KMS-11 (cell line): ENCODE data around the gene ERAL1.

Experiments
- H2AFZ ChIP-seq: fragments of 200-600 bp; sonication (generic); 2 replicates; pipeline ENCODE4 v1.6.1; 2016; ENCODE audit warnings: antibody characterized with exemption, mixed run types, low read depth
- H3K27ac ChIP-seq: fragments of 200-600 bp; sonication (generic); 2 replicates; pipeline ENCODE4 v1.6.1; 2016; ENCODE audit warnings: mild to moderate bottlenecking, mixed run types
- H3K27me3 ChIP-seq: fragments of 200-600 bp; sonication (generic); 2 replicates; pipeline ENCODE4 v1.6.1; 2017; ENCODE audit warnings: mild to moderate bottlenecking, low read depth, mixed run types, moderate library complexity; ENCODE audit not compliant: insufficient read depth
- H3K36me3 ChIP-seq: fragments of 200-600 bp; sonication (generic); 2 replicates; pipeline ENCODE4 v1.6.1; 2017; ENCODE audit warnings: mild to moderate bottlenecking, mixed run types; ENCODE audit not compliant: insufficient read depth
- H3K4me1 ChIP-seq: fragments of 200-600 bp; sonication (generic); 2 replicates; pipeline ENCODE4 v1.6.1; 2016; ENCODE audit warnings: mild to moderate bottlenecking, low read depth, mixed run types; ENCODE audit not compliant: poor library complexity, severe bottlenecking
- H3K4me2 ChIP-seq: fragments of 200-600 bp; sonication (generic); 2 replicates; pipeline ENCODE4 v1.7.0; 2016; ENCODE audit warnings: mild to moderate bottlenecking, mixed run types
- H3K4me3 ChIP-seq: fragments of 200-600 bp; sonication (generic); IDR thresholded peaks from 2 replicates; pipeline ENCODE4 v1.6.1; 2017; ENCODE audit warnings: low read depth, low read length, mixed read lengths; ENCODE audit not compliant: insufficient read depth
- H3K79me2 ChIP-seq: fragments of 200-600 bp; sonication (generic); 2 replicates; pipeline ENCODE4 v1.6.1; 2016; ENCODE audit warnings: low read depth, mixed run types; ENCODE audit not compliant: insufficient read depth
- H3K9ac ChIP-seq: fragments of 200-600 bp; sonication (generic); 2 replicates; pipeline ENCODE4 v1.6.1; 2016; ENCODE audit warnings: mild to moderate bottlenecking, mixed run types
- H4K20me1 ChIP-seq: fragments of 200-600 bp; sonication (generic); 2 replicates; pipeline ENCODE4 v1.6.1; 2016; ENCODE audit warnings: mild to moderate bottlenecking, mixed run types; ENCODE audit not compliant: insufficient read depth
- CTCF ChIP-seq: fragments of 200-600 bp; sonication (generic); conservative IDR thresholded peaks from 2 replicates; pipeline ENCODE4 v1.6.1; 2017; ENCODE audit warnings: low read depth, mild to moderate bottlenecking, antibody characterized with exemption, low read length, moderate library complexity, mixed read lengths

Gene ERAL1

GRCh38 chr17:28908640-28909167 lies 53.9 kb downstream of the ERAL1 start:
- Histone ChIP-seq H3K36me3 (no peaks in the 10 kb centered on the region; the same call in 1 of the 2 replicates), H4K20me1 (no peaks in the 10 kb centered on the region), H3K27me3 (no peaks in the 10 kb centered on the region), H3K4me2 (no peak overlapping the region), H3K79me2 (no peaks in the 10 kb centered on the region), H3K4me1 (no peaks in the 10 kb centered on the region), H2AFZ (no peak overlapping the region), H3K27ac (no peak overlapping the region), H3K9ac (no peak overlapping the region), H3K4me3 (no peak overlapping the region)
- no peak for TF ChIP-seq CTCF

GRCh38 chr17:28910534-28910933 lies 55.7 kb downstream of the ERAL1 start:
- Histone ChIP-seq H3K27me3 (no peaks in the 10 kb centered on the region), H3K4me2 (no peak overlapping the region), H3K4me1 (no peaks in the 10 kb centered on the region), H3K36me3 (peaks cover 10% of the 10 kb centered on the region; the same call in 1 of the 2 replicates), H3K79me2 (no peaks in the 10 kb centered on the region), H3K4me3 (no peak overlapping the region), H3K27ac (no peak overlapping the region), H2AFZ (no peak overlapping the region), H4K20me1 (no peaks in the 10 kb centered on the region), H3K9ac (no peak overlapping the region)
- no peak for TF ChIP-seq CTCF
